Calu3 (cell line): ENCODE results near the gene ARHGEF28. TPM values are rescaled to one million over a fixed set of nuclear protein-coding genes. Genes with fewer than 3 reads are reported as not detected.

Experiments used
- BruUV-seq: library from RNA; stranded (reverse); fragments of 400-500 nt; replicated peaks from 2 replicates; lab custom pipeline; 2021; lab: Mats Ljungman, UMichigan
- CTCF ChIA-PET: fragments of 300-600 bp; sonication (Branson Sonifier 250); formaldehyde crosslinking; loops from one replicate; lab custom pipeline; 2022; ENCODE audit warnings: antibody characterized with exemption; lab: Charles Lee
- DNase-seq: peaks from one replicate; pipeline ENCODE4 v3.0.0; 2022
- H3K27ac Mint-ChIP-seq: one replicate; pipeline ENCODE4 v1.8.0; 2022; ENCODE audit warnings: mixed read lengths; ENCODE audit not compliant: unreplicated experiment
- H3K27me3 Mint-ChIP-seq: one replicate; pipeline ENCODE4 v1.8.0; 2022; ENCODE audit warnings: mixed read lengths; ENCODE audit not compliant: unreplicated experiment
- H3K36me3 Mint-ChIP-seq: one replicate; pipeline ENCODE4 v1.8.0; 2022; ENCODE audit warnings: mild to moderate bottlenecking, moderate library complexity, mixed read lengths; ENCODE audit not compliant: insufficient read depth, unreplicated experiment
- H3K4me1 Mint-ChIP-seq: one replicate; pipeline ENCODE4 v1.8.0; 2022; ENCODE audit warnings: mild to moderate bottlenecking, low read depth, mixed read lengths; ENCODE audit not compliant: unreplicated experiment
- H3K4me3 Mint-ChIP-seq: one replicate; pipeline ENCODE4 v1.8.0; 2022; ENCODE audit warnings: mild to moderate bottlenecking, low read depth, moderate library complexity, mixed read lengths; ENCODE audit not compliant: unreplicated experiment
- H3K9me3 Mint-ChIP-seq: one replicate; pipeline ENCODE4 v1.8.0; 2022; ENCODE audit warnings: low read depth, mixed read lengths; ENCODE audit not compliant: unreplicated experiment
- CTCF ChIP-seq: fragments of 200-600 bp; IDR thresholded peaks from one replicate; pipeline ENCODE4 v1.8.0; 2022; ENCODE audit warnings: antibody characterized with exemption; ENCODE audit not compliant: unreplicated experiment
- intact Hi-C: fragments of 100-400 bp; cut with micrococcal nuclease; formaldehyde crosslinking; loops from one replicate; pipeline ENCODE4 v1.10.0; 2022; ENCODE audit not compliant: unreplicated experiment
- total RNA-seq: library from RNA; stranded (reverse); gene quantifications from 2 replicates; pipeline ENCODE4 v1.2.3, GENCODE V29; 2022

ARHGEF28 gene
- total RNA-seq, 1 experiment from 2014 or later = 92.0 TPM

- H3K9me3 Mint-ChIP-seq = no peaks in the 10 kb centered on the region
- no peaks in the 10 kb centered on the region for H3K27me3 Mint-ChIP-seq
- H3K36me3 Mint-ChIP-seq = peaks cover 8% of the 10 kb centered on the region
- no peak overlapping the region for H3K4me3 Mint-ChIP-seq
- no peak for TF ChIP-seq CTCF
- CTCF ChIA-PET = no interaction called here
- intact Hi-C loops = no loop called here
- DNase-seq = no peak
- BruUV-seq = no TSS peak
- no peak overlapping the region for H3K27ac Mint-ChIP-seq
- peaks cover 7% of the 10 kb centered on the region for H3K4me1 Mint-ChIP-seq
Observed at GRCh38 chr5:73805449-73805848, 179.5 kb downstream of the ARHGEF28 start.

- H3K27me3 Mint-ChIP-seq = no peaks in the 10 kb centered on the region
- H3K4me3 Mint-ChIP-seq = no peak overlapping the region
- CTCF ChIA-PET = interaction anchor here (0.6 to 0.8 kb wide), 2 partner anchors 15 to 682 kb away, joined by 3 read pairs; no protein-coding TSS in a partner anchor
- peaks cover 26% of the 10 kb centered on the region for H3K36me3 Mint-ChIP-seq
- H3K27ac Mint-ChIP-seq = no peak overlapping the region
- BruUV-seq = no TSS peak
- intact Hi-C loops = no loop called here
- no peak for DNase-seq
- H3K4me1 Mint-ChIP-seq = peaks cover 26% of the 10 kb centered on the region
- no peaks in the 10 kb centered on the region for H3K9me3 Mint-ChIP-seq
- TF ChIP-seq CTCF = no peak
Observed at GRCh38 chr5:73808911-73809310, 182.9 kb downstream of the ARHGEF28 start.

- no peak for TF ChIP-seq CTCF
- Mint-ChIP-seq H3K4me3 (no peak overlapping the region), H3K9me3 (no peaks in the 10 kb centered on the region), H3K27ac (no peak overlapping the region), H3K27me3 (no peaks in the 10 kb centered on the region), H3K4me1 (peaks cover 28% of the 10 kb centered on the region), H3K36me3 (peaks cover 37% of the 10 kb centered on the region)
- no TSS peak for BruUV-seq
- intact Hi-C loops = no loop called here
- no peak for DNase-seq
- CTCF ChIA-PET = no interaction called here
Observed at GRCh38 chr5:73810429-73810828, 184.4 kb downstream of the ARHGEF28 start.

- DNase-seq = no peak
- no TSS peak for BruUV-seq
- no peak for TF ChIP-seq CTCF
- peaks cover 53% of the 10 kb centered on the region for H3K36me3 Mint-ChIP-seq
- no peaks in the 10 kb centered on the region for H3K27me3 Mint-ChIP-seq
- peak overlapping the region; percentile 86 for H3K27ac Mint-ChIP-seq
- peaks cover 47% of the 10 kb centered on the region for H3K4me1 Mint-ChIP-seq
- CTCF ChIA-PET = interaction anchor here (1.3 to 2.8 kb wide), 6 partner anchors 10 to 222 kb away, joined by 5 to 33 read pairs (median 10); no protein-coding TSS in a partner anchor
- intact Hi-C loops = loop anchor here (2.0 kb wide), 1 partner anchor 16 kb away; no protein-coding TSS in a partner anchor
- H3K9me3 Mint-ChIP-seq = no peaks in the 10 kb centered on the region
- peak overlapping the region; percentile 81 for H3K4me3 Mint-ChIP-seq
Observed at GRCh38 chr5:73812457-73812856, 186.5 kb downstream of the ARHGEF28 start.
